Type B pancreatic cell (in vitro differentiated cells): ENCODE data around the gene EFL1. TPM values are rescaled to one million over a fixed set of nuclear protein-coding genes. Genes with fewer than 3 reads are reported as not detected.
A peak's percentile ranks its signal among the peaks of the same experiment; 100 is the strongest.

ENCODE experiments used
- DNase-seq: peaks from one replicate; pipeline ENCODE4 v3.0.0; 2021; ENCODE audit warnings: mixed read lengths; ENCODE audit not compliant: unreplicated experiment; ENCODE audit errors: extremely low spot score
- H3K27ac Mint-ChIP-seq: 2 replicates; pipeline ENCODE4 v1.8.0; 2021; ENCODE audit warnings: mild to moderate bottlenecking, mixed read lengths
- H3K27me3 Mint-ChIP-seq: 2 replicates; pipeline ENCODE4 v1.8.0; 2021; ENCODE audit warnings: mixed read lengths
- H3K36me3 Mint-ChIP-seq: 2 replicates; pipeline ENCODE4 v1.8.0; 2021; ENCODE audit warnings: mixed read lengths
- H3K4me1 Mint-ChIP-seq: one replicate; pipeline ENCODE4 v1.8.0; 2021; ENCODE audit warnings: mixed read lengths; ENCODE audit not compliant: unreplicated experiment
- H3K4me3 Mint-ChIP-seq: 2 replicates; pipeline ENCODE4 v1.8.0; 2021; ENCODE audit warnings: mild to moderate bottlenecking, mixed read lengths
- H3K9me3 Mint-ChIP-seq: 2 replicates; pipeline ENCODE4 v1.8.0; 2021; ENCODE audit warnings: mixed read lengths
- total RNA-seq: library from RNA; stranded (reverse); gene quantifications from 2 replicates; pipeline ENCODE4 v1.2.1, GENCODE V29; 2021; ENCODE audit warnings: low replicate concordance
- TF ChIP-seq, protein P1 (sequence below): fragments of 200-600 bp; sonication (generic); conservative IDR thresholded peaks from 2 replicates; pipeline ENCODE4 v1.5.0; 2021; ENCODE audit warnings: antibody characterized with exemption, mild to moderate bottlenecking

The EFL1 gene
- total RNA-seq, 1 donor from 2014 or later, result 17.0 TPM

DNA sequence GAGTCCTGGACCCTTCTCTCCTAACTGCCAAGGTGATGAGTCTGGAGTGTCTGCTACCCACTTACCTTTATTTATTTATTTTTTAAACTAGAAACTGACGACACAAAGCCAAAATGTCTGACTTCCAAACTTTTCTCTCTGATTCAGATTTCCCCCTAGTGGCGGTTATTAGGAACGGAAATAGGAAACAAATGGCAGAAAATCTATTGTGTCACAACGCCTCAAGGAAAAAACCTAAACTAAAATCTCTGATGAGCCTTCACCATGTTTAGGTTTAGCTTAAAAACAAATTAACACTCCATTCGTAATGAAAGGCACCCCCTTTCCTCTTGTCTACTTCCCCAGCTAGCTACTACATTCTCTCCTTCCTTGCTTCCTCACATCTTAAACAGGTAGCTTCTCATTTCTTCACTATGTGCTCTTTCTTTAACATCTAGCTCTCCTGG is 122.7 kb downstream of the EFL1 start:
- Mint-ChIP-seq H3K27ac (peak overlapping the region; percentile 88), H3K36me3 (peaks cover 13% of the 10 kb centered on the region), H3K27me3 (no peaks in the 10 kb centered on the region), H3K4me3 (no peak overlapping the region), H3K4me1 (peaks cover 16% of the 10 kb centered on the region), H3K9me3 (no peaks in the 10 kb centered on the region)
- no peak for DNase-seq
- TF ChIP-seq, protein P1, sequence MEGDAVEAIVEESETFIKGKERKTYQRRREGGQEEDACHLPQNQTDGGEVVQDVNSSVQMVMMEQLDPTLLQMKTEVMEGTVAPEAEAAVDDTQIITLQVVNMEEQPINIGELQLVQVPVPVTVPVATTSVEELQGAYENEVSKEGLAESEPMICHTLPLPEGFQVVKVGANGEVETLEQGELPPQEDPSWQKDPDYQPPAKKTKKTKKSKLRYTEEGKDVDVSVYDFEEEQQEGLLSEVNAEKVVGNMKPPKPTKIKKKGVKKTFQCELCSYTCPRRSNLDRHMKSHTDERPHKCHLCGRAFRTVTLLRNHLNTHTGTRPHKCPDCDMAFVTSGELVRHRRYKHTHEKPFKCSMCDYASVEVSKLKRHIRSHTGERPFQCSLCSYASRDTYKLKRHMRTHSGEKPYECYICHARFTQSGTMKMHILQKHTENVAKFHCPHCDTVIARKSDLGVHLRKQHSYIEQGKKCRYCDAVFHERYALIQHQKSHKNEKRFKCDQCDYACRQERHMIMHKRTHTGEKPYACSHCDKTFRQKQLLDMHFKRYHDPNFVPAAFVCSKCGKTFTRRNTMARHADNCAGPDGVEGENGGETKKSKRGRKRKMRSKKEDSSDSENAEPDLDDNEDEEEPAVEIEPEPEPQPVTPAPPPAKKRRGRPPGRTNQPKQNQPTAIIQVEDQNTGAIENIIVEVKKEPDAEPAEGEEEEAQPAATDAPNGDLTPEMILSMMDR, result peak; percentile 85

- Mint-ChIP-seq H3K27me3 (no peaks in the 10 kb centered on the region), H3K9me3 (no peaks in the 10 kb centered on the region), H3K4me1 (peaks cover 16% of the 10 kb centered on the region), H3K36me3 (peaks cover 13% of the 10 kb centered on the region), H3K27ac (peak overlapping the region; percentile 9), H3K4me3 (no peak overlapping the region)
- TF ChIP-seq, protein P1, result no peak
- DNase-seq, result no peak
Observed at GRCh38 chr15:82138306-82138705, 124.2 kb downstream of the EFL1 start.

GRCh38 chr15:82137261-82137660 is 125.3 kb downstream of the EFL1 start:
- Mint-ChIP-seq H3K4me1 (peaks cover 17% of the 10 kb centered on the region), H3K9me3 (no peaks in the 10 kb centered on the region), H3K36me3 (peaks cover 16% of the 10 kb centered on the region), H3K4me3 (no peak overlapping the region), H3K27ac (no peak overlapping the region), H3K27me3 (no peaks in the 10 kb centered on the region)
- no peak for DNase-seq
- TF ChIP-seq, protein P1, result no peak

DNA sequence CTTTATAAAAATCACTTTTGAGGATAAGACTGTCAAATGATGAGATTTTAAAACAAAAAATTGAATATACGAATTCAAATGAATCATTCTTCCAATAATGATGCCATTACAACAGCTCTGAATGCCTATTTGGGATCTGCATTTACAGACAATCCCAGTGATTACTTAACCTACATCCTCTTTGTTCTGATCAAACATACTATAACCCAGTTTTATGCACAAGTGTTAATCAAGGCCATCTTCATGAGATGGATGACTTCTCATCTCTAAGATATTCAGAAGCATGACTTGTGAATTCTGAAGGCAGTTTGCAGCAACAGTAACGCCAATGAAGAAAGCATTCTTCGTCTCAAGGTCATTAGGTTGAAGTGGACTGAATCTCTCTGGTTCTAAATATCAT is 126.4 kb downstream of the EFL1 start:
- Mint-ChIP-seq H3K4me3 (no peak overlapping the region), H3K9me3 (no peaks in the 10 kb centered on the region), H3K4me1 (peaks cover 22% of the 10 kb centered on the region), H3K36me3 (peaks cover 16% of the 10 kb centered on the region), H3K27me3 (no peaks in the 10 kb centered on the region), H3K27ac (no peak overlapping the region)
- DNase-seq, result no peak
- TF ChIP-seq, protein P1, result no peak

DNA sequence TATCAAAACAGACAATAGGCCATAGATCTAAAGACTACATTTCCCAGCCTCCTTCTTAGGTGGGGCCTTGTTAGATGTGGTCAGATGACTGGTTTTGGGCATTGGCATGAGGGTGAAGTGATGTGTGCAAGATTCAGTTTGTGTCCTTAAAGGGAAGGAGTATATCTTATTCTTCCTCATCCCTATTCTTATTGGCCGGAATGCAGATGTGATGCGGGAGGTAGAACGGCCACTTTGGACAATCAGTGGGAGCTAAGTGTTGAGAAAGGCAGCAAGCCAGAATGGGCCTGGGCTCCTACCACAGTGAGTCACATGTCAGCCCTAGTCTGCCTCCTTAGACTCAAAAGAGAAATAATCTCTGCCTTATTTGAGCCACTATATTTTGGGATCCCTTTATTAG is 126.9 kb downstream of the EFL1 start:
- Mint-ChIP-seq H3K4me3 (no peak overlapping the region), H3K36me3 (peaks cover 16% of the 10 kb centered on the region), H3K27me3 (no peaks in the 10 kb centered on the region), H3K9me3 (no peaks in the 10 kb centered on the region), H3K27ac (no peak overlapping the region), H3K4me1 (peaks cover 19% of the 10 kb centered on the region)
- DNase-seq, result no peak
- TF ChIP-seq, protein P1, result no peak

DNA sequence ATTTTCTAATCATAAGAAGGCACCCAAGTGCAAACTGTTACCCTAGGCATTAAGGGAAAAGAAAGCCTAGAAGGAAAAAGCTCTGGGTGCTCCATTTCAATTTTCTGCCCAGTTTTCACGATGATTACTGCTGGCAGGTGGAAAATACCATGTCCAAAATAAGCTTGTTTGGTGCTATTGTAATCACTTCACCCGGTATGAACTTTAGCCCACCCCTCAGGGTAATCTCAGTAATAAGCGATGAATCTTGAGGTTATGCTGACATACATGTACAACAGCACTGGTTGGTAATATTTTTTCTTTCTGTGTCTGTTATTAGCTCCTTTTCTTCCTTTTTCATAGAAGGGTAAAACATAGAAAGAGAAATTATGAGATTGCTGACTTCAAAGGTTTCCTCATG is 128.1 kb downstream of the EFL1 start:
- DNase-seq, result no peak
- H3K9me3 Mint-ChIP-seq, result no peaks in the 10 kb centered on the region
- no peak overlapping the region for H3K27ac Mint-ChIP-seq
- TF ChIP-seq, protein P1, result no peak
- H3K4me3 Mint-ChIP-seq, result no peak overlapping the region
- H3K4me1 Mint-ChIP-seq, result peaks cover 16% of the 10 kb centered on the region
- peaks cover 16% of the 10 kb centered on the region for H3K36me3 Mint-ChIP-seq
- no peaks in the 10 kb centered on the region for H3K27me3 Mint-ChIP-seq
